ENCODE data around the gene KAT2B.

- no peak for TF ChIP-seq CTCF (IDR thresholded peaks at IDR 0.05 in 2 of 3, conservative IDR thresholded peaks at IDR 0.05 in 1 of 3; ENCODE audit: borderline replicate concordance in 1 of 3, insufficient read depth in 1 of 3, low read depth in 2 of 3, low read length in 2 of 3)
- TF ChIP-seq POLR2AphosphoS5 (IDR thresholded peaks at IDR 0.05; ENCODE audit: low read depth, low read length), result no peak
- TF ChIP-seq YY1 (IDR thresholded peaks at IDR 0.05; ENCODE audit: extremely low read depth, insufficient replicate concordance, low read depth, low read length), result no peak
- TF ChIP-seq CEBPB (IDR thresholded peaks at IDR 0.05; ENCODE audit: low read depth), result no peak
- no peak for TF ChIP-seq POLR2A (IDR thresholded peaks at IDR 0.05; ENCODE audit: borderline replicate concordance, extremely low read depth, insufficient read depth, insufficient read length)
- no peak for TF ChIP-seq EZH2 (IDR thresholded peaks at IDR 0.05)
- TF ChIP-seq ELF1 (IDR thresholded peaks at IDR 0.05; ENCODE audit: borderline replicate concordance, low read depth), result no peak
Measured at GRCh38 chr3:20073068-20073467, 32.8 kb downstream of the KAT2B start.
